HG03520 (cell line): ENCODE measurements around the gene IL1A.

ENCODE experiments used
- ATAC-seq: cut with Tn5 transposase; IDR thresholded peaks from one replicate; pipeline ENCODE4 v1.9.1; 2021; ENCODE audit warnings: mild to moderate bottlenecking, moderate library complexity; ENCODE audit not compliant: unreplicated experiment

The IL1A gene

GRCh38 chr2:112793449-112793978 lies 9.2 kb upstream of the IL1A start:
- ATAC-seq = no peak

DNA sequence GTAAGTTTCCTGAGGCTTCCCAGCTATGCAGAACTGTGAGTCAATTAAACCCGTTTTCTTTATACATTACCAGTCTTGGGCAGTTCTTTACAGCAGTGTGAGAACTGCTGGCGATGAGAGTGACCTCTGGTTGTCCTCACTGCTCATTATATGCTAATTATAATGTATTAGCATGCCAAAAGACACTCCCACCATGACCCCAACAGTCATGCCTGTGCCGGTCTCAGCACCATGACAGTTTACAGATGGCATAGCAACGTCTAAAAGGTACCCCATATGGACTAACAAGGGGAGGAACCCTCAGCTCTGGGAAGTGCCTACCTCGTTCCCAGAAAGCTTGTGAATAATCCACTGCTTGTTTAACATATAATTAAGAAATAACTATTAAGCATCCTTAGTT lies 8.1 kb upstream of the IL1A start:
- no peak for ATAC-seq

DNA sequence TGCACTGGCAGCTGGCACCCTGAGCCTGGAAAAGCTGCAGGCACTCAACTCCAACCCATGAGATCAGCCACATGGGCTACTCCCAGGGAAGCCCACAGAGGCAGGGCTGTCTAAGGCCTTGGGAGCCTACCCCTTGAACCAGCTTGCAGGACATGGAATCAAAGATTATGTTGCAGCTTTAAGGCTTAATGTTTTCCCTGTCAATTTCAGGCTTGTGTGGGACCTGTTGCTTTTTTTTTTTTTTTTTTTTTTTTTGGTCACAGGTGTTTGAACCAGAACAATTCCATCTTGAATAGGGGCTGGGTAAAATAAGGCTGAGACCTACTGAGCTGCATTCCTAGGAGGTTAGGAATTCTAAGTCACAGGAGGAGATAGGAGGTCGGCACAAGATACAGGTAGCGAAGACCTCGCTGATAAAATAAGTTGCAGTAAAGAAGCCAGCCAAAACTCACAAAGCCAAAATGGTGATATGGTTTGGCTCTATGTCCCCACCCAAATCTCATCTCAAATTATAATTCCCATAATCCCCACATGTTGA lies 7.5 kb upstream of the IL1A start:
- ATAC-seq = no peak

GRCh38 chr2:112791019-112791418 lies 6.7 kb upstream of the IL1A start:
- no peak for ATAC-seq

DNA sequence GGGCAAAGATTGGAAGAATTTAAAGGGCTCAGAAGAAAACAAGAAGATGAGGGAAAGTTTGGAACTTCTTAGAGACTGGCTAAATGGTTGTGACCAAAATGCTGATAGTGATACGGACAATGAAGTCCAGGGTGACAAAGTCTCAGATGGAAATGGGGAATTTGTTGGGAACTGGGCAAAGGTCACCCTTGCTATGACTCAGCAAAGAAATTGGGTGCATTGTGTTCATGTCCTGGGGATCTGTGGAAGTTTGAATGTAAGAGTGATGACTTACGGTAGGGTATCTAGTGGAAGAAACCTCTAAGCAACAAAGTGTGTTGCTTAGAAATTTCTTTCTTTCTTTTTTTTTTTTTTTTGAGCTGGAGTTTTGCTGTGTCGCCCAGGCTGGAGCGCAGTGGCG lies 6.0 kb upstream of the IL1A start:
- no peak for ATAC-seq

DNA sequence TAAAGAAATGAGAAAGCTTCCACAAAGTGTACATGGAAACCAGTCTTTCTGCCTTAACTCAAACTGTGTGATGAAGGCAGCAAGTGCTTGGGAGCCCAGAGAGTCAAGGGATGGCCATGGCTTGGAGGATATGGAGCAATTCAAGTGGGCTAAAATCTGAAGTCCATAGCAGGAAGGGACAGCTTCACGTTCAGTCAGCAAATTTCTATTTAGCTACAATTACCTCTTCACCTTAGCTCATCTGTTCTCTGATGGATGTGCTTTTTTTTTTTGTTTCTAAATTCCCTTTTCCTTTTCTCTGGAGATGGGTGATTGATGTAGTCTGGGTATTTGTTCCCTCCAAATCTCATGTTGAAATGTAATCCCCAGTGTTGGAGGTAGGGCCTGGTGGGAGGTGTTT lies 4.9 kb upstream of the IL1A start:
- ATAC-seq = no peak

DNA sequence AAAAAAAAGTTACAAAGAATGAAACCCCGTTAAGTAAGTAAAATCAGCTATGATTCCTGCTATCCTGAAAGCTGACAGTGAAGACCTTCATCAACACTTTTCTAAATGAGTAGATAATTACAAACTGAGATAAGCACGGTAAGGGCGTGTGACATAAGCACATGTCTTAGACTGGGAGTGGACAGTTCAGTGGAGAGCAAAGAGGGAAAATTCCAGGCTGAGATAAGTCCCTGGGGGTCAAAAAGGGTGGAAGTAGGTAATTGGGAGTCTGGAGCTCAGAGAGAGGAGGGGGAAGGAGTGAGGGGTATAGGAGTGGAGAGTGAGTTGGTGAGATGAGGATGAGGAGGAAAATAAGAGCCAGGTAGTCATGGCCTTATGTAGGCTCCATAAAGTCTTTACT lies 4.4 kb upstream of the IL1A start:
- ATAC-seq = no peak

DNA sequence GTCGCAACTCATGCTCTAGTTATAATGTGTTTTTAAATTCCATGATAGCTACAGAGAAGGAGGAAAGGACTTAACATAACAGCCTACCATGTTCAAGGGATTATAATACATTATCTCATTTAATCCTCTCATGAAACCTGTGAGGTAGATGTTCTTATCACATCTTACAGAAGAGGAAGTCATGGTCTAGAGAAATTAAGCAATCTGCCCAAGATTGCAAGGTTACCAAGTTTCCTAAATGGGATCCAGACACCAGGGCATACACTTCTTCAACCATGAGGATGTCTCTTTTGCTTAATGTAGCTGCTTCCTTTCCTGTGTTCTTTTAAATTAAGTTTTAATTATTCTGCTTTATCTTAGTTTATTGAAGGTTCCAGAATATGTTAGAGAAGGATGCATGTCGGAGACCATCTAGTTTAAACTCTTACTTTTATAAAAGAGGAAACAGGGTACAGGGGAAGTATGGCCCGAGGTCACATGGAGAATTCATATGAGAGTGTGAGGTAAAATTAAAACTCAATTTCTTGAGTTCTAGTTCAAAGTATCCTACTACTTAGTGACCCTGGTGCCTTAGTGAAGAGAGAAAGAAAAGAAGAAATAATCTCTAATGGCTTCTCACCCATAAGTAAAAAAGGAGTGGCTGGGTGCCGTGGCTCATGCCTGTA lies 3.6 kb upstream of the IL1A start:
- no peak for ATAC-seq

GRCh38 chr2:112787294-112787693 lies 3.0 kb upstream of the IL1A start:
- no peak for ATAC-seq

DNA sequence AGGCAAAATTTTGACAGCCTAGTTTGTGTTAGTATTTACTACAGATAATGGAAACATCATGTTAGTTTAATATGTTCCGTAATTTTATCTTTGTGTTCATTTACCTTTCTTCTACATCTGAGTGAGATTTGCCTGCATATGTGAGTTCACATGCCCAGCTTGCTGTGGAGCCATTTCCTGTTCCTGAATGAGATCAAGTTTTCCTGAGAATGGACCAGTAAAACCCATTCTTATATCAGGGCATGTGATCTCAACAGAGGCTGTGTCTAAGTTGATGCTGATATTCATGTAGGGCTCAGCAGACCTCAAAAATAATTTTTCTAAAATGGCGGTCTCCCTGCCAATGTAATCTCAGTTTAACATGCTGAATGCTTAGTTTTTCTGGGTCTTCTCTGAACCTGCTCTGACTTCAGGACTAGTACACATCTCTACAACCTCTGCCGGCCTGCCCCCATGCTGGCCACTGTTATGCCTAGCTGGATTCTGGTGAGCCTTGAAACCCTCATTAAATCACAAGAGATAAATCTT lies 1.0 kb downstream of the IL1A start:
- no peak for ATAC-seq

- ATAC-seq = peak; percentile 90
Observed at GRCh38 chr2:112782234-112782799, 2.0 kb downstream of the IL1A start.

- ATAC-seq = no peak
Observed at GRCh38 chr2:112779598-112779997, 4.7 kb downstream of the IL1A start.

DNA sequence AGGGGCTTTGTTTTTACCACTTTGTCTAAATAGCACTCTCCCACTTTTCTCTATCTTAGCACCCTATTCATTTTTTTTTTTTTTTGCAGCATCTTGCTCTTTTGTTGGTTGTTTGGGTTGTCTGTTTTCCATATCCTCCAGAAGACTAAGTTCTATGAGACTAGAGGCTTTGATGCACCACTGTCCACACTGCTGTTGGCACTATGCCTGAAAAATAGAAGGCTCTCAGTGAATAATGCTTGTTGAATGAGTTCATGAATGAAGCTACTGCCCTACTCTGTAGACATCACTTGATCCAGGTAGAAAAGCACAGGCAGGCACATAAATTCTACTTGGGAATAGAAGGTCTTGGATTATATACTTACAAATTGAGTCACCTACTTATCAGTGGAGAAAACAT lies 7.3 kb downstream of the IL1A start:
- no peak for ATAC-seq

GRCh38 chr2:112776113-112776512 lies 8.2 kb downstream of the IL1A start:
- ATAC-seq = no peak

DNA sequence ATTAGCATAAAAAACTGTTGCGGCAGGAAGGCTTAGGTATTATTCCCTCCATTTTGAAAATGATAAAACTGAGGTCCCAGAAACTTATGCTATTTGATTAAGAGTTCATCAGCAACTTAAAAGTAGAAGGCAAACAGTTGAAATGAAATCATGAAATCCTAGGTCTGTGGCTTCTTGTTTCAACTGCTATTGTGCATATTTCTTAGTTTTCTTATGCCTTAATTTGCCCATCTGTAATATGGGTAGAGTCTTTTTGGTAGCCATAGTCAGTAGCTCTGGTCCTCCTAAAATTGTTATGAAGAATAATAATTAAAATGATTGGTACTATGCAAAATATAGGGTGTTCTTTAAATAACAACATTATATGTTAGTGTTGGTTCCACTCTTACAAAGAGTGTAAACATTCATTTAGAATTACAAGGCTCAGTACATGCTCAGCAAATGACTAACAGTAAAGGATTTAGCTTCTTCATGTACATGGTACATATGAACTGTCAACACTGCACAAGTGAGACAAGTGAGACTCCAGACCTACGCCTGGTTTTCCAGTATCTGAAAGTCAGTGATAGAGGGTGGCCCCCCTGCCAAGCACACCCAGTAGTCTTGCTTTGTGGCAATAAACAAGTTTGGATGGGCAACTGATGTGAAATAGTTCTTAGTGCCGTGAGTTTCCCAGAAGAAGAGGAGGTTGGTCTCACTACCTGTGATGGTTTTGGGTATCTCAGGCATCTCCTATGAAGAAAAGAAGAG lies 9.6 kb downstream of the IL1A start:
- no peak for ATAC-seq

GRCh38 chr2:112773556-112773955 lies 10.7 kb downstream of the IL1A start:
- no peak for ATAC-seq

DNA sequence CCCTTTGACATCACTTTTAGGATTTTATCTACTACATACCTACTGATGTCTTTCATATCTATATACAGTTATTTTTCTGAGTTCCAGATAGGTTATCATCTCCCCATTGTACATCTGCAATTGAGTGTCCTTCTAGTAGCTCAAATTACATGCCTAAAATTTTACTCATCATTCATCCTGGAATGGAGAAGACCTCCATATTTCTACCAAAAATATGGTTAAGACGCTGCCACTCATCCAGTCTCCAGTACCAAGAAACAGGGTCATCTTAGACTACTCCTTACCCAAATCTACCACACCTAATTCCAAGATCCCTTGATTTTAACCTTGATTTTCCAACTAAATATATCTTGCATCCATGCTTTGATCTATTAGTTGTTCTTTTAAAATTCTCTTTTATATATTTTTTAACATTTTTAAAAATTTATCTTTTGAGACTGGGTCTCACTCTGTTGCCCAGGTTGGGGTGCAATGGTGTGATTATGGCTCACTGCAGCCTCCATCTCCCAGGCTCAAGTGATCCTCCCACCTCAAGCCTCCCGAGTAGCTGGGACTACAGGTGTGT lies 11.3 kb downstream of the IL1A start:
- no peak for ATAC-seq

DNA sequence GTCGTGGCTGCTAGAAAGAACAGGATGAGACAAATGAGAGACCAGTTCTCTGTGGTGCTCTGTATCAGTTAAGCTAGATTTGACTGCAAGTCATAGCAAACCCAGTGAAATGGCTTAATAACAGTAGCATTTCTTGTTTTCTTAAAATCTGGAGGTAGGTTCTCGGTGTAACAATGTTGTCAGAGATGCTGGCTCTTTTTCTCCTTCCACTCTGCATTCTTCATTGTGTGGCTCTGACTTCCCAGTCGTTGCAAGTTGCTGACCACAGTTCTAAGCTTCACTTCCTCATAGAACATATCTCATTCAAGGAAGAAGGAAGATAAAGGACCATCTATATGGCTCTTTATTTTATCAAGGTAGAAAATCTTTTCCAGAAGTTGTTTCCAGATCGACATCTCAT lies 12.0 kb downstream of the IL1A start:
- no peak for ATAC-seq

GRCh38 chr2:112768432-112768831 lies 15.9 kb downstream of the IL1A start:
- ATAC-seq = no peak

DNA sequence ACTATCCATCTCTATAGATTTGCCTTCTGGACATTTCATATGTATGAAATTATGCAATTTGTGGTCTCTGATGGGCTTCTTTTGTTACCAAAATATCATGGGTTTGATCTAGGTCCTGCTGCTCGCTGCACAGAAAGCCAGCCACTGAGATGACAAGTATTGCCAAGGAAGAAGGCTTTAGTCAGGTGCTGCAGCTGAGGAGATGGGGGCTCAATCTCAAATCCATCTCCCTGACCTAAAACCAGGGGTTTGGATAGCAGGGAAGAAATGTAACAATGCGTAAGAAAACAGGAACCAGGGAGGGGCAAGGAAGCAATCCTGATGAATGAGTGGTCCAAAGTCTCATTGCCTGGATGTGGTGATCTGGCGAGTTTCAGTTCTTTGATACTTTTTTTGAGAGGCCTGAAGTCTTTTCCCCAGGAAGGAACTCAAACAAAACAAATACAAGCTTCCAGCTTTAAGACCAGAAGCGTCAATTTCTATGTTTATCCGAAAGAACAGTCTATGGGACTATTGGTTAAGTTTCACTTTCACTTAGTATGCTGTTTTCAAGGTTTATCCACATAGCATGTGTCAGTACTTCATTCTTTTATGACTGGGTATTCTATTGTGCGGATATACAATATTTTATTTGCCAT lies 16.5 kb downstream of the IL1A start:
- ATAC-seq = no peak

DNA sequence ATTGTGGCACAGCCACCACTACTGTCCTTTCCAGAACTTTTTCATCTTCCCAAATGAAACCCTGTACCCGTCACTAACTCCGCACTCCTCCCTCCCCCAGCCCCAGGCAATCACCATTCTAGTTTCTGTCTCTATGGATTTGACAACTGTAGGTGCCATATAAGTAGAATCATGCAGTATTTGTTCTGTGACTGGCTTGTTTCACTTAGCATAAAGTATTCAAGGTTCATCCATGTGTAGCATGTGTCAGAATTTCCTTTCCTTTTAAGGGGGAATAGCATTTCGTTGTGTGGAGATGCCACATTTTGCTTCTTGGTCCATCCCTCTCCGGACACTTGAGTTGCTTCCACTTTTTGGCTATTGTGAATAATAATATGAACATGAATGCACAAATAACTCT lies 19.0 kb downstream of the IL1A start:
- no peak for ATAC-seq
